Lower leg skin (tissue), 4 donors: ENCODE data around the gene PDPN. TPM values are rescaled to one million over a fixed set of nuclear protein-coding genes. Genes with fewer than 3 reads are reported as not detected.

Experiments used
- DNase-seq, 2 donors: peaks; one replicate each; pipeline ENCODE4 v3.0.0-alpha.2; 2019; ENCODE audit warnings: low spot score in 2 of 2
- H3K4me3 ChIP-seq: fragments of 200-600 bp; sonication (generic); 2 replicates; pipeline ENCODE4 v1.5.1; 2017; ENCODE audit warnings: mild to moderate bottlenecking, low read depth; ENCODE audit not compliant: poor library complexity, severe bottlenecking
- CTCF ChIP-seq, 3 donors: fragments of 450-650 bp; IDR thresholded peaks; one replicate each; pipeline ENCODE4 v1.5.1; 2016; ENCODE audit warnings: antibody characterized with exemption in 3 of 3, mild to moderate bottlenecking in 3 of 3, moderate library complexity in 2 of 3
- POLR2A ChIP-seq, 2 donors: fragments of 450-650 bp; IDR thresholded peaks; one replicate each; pipeline ENCODE4 v1.6.1; 2016 to 2017; ENCODE audit warnings: antibody characterized with exemption in 2 of 2, mild to moderate bottlenecking in 1 of 2, moderate library complexity in 1 of 2
- WGBS, 2 donors: methylation state at CpG; one replicate each; pipeline ENCODE4 v1.1.5; 2018; 5-methylcytosine and 5-hydroxymethylcytosine counted together
- intact Hi-C: fragments of 100-400 bp; cut with DNase I; formaldehyde crosslinking; loops from one replicate; pipeline ENCODE4 v1.15.0; 2023; ENCODE audit warnings: low total_unique reads
- total RNA-seq, 4 donors: library from RNA; depleted of rRNA; stranded (reverse); fragments of >200 nt; gene quantifications; one replicate each; pipeline ENCODE4 v1.1.0, GENCODE V29; 2016

Gene PDPN
- total RNA-seq, 4 donors from 2014 or later: 16.0 to 40.7 (median 32.7) TPM

- H3K4me3 ChIP-seq: no peak overlapping the region
- no peak for TF ChIP-seq POLR2A (IDR thresholded peaks at IDR 0.05)
- no peak for TF ChIP-seq CTCF (IDR thresholded peaks at IDR 0.05)
- 13 to 27% methylated on average over 7 of the region's 7 CpGs for WGBS, 2 donors
- DNase-seq: no peak
- intact Hi-C loops: no loop called here
Observed at GRCh38 chr1:13586001-13586400, 2.4 kb downstream of the PDPN start.

GRCh38 chr1:13587256-13588030, 3.8 kb downstream of the PDPN start:
- 31 to 32% methylated on average over 9 of the region's 9 CpGs for WGBS, 2 donors
- no peak for DNase-seq
- no peak overlapping the region for H3K4me3 ChIP-seq
- TF ChIP-seq POLR2A (IDR thresholded peaks at IDR 0.05) (no peak), CTCF (IDR thresholded peaks at IDR 0.05) (no peak)
- intact Hi-C loops: no loop called here

GRCh38 chr1:13588946-13589796, 5.5 kb downstream of the PDPN start:
- 84 to 85% methylated on average over 11 of the region's 11 CpGs for WGBS, 2 donors

GRCh38 chr1:13590486-13590885, 6.9 kb downstream of the PDPN start:
- WGBS, 2 donors: 75 to 78% methylated on average over 7 of the region's 7 CpGs
- TF ChIP-seq CTCF (IDR thresholded peaks at IDR 0.05) (no peak), POLR2A (IDR thresholded peaks at IDR 0.05) (no peak)
- peak in 1 of 2 donors; percentile 10 for DNase-seq
- no peak overlapping the region for H3K4me3 ChIP-seq
- intact Hi-C loops: no loop called here

More at GRCh38 chr1:13588946-13589796, 5.5 kb downstream of the PDPN start:
- intact Hi-C loops: no loop called here
- no peak for TF ChIP-seq POLR2A (IDR thresholded peaks at IDR 0.05)
- no peak for TF ChIP-seq CTCF (IDR thresholded peaks at IDR 0.05)
- no peak for DNase-seq
- no peak overlapping the region for H3K4me3 ChIP-seq

GRCh38 chr1:13593511-13594131, 10.0 kb downstream of the PDPN start:
- intact Hi-C loops: no loop called here
- TF ChIP-seq POLR2A (IDR thresholded peaks at IDR 0.05) (no peak), CTCF (IDR thresholded peaks at IDR 0.05) (no peak)
- 45 to 49% methylated on average over 10 of the region's 10 CpGs for WGBS, 2 donors
- no peak overlapping the region for H3K4me3 ChIP-seq
- DNase-seq: peak; percentile 70 to 90
